Measurements from ENCODE around the gene SLC50A1. TPM values are rescaled to one million over a fixed set of nuclear protein-coding genes. Genes with fewer than 3 reads are reported as not detected.

SLC50A1 gene, protein sequence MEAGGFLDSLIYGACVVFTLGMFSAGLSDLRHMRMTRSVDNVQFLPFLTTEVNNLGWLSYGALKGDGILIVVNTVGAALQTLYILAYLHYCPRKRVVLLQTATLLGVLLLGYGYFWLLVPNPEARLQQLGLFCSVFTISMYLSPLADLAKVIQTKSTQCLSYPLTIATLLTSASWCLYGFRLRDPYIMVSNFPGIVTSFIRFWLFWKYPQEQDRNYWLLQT
- total RNA-seq (10 to 100 TPM; 28.4 to 41.4 (median 38.2) TPM), polyA plus RNA-seq (10 to 100 TPM; 60.1 to 73.8 (median 72.5) TPM)
- long read RNA-seq, donor 1, transcript SLC50A1-203 (6 exons, 1,300 nt), result major isoform, 5 of 10 reads
- long read RNA-seq, donor 1, partial matches to known transcripts, result 0 of 10 reads
- long read RNA-seq, donor 1, other reads (novel, unspliced or antisense), result 0 of 10 reads
- long read RNA-seq, donor 2, transcript SLC50A1-203 (6 exons, 1,300 nt), result major isoform, 5 of 11 reads
- long read RNA-seq, donor 2, partial matches to known transcripts, result 0 of 11 reads
- long read RNA-seq, donor 2, other reads (novel, unspliced or antisense), result 0 of 11 reads

GRCh38 chr1:155135415-155136028 lies at the start of gene SLC50A1:
Gene SLC50A1 (plus strand): TSS chr1:155135852. CDS start chr1:155135912, 60 bp downstream.
- WGBS, 5 donors, result 0 to 1% (median 0%) methylated on average over 37 to 52 of the region's 52 CpGs
- intact Hi-C loops (cut with DNase I; ENCODE audit: low total_unique reads), result no loop called here
- Histone ChIP-seq H3K27ac (peak within 1 kb of the TSS; percentile 94 to 98 (median 96)), H3K4me3 (peak within 1 kb of the TSS; percentile 55 to 92 (median 70)), H3K27me3 (replicated peaks in 1 of 7) (no peaks in the 10 kb centered on the region), H3K4me1 (peaks cover 33 to 71% (median 48%) of the 10 kb centered on the region in 6 donors), H3K36me3 (peaks cover 0 to 33% (median 0%) of the 10 kb centered on the region in 6 donors), H3K9me3 (no peaks in the 10 kb centered on the region)
- DNase-seq, result peak; percentile 99
- TF ChIP-seq POLR2AphosphoS5 (IDR thresholded peaks at IDR 0.05) (peak; percentile 95 to 96 (median 95)), POLR2A (IDR thresholded peaks at IDR 0.05) (peak; percentile 62 to 74 (median 68))
- TF ChIP-seq, protein P1, sequence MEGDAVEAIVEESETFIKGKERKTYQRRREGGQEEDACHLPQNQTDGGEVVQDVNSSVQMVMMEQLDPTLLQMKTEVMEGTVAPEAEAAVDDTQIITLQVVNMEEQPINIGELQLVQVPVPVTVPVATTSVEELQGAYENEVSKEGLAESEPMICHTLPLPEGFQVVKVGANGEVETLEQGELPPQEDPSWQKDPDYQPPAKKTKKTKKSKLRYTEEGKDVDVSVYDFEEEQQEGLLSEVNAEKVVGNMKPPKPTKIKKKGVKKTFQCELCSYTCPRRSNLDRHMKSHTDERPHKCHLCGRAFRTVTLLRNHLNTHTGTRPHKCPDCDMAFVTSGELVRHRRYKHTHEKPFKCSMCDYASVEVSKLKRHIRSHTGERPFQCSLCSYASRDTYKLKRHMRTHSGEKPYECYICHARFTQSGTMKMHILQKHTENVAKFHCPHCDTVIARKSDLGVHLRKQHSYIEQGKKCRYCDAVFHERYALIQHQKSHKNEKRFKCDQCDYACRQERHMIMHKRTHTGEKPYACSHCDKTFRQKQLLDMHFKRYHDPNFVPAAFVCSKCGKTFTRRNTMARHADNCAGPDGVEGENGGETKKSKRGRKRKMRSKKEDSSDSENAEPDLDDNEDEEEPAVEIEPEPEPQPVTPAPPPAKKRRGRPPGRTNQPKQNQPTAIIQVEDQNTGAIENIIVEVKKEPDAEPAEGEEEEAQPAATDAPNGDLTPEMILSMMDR (IDR thresholded peaks at IDR 0.05 in 8 of 11, conservative IDR thresholded peaks at IDR 0.05 in 3 of 11), result peak; percentile 40 to 83 (median 60)

DNA sequence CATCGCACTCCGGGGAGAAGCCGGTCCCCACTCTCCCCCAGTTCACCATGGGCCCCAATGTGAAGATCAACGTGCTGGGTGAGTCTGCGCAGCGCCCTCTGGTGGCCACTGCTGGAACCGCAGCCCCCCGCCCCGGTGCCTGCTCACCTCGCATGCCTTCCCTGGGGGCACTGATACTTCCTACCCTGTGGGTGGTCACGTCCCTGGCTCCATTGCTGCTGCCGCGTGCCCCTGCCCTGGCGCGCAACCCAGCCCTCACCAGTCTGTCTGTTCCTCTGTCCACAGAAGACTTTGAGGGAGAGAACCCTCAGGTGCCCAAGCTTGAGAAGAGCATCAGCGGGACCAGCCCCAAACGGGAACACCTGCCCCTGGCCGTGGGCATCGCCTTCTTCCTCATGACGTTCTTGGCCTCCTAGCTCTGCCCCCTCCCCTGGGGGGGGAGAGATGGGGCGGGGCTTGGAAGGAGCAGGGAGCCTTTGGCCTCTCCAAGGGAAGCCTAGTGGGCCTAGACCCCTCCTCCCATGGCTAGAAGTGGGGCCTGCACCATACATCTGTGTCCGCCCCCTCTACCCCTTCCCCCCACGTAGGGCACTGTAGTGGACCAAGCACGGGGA lies 49.4 kb upstream of the SLC50A1 start:
- H3K9me3 ChIP-seq, result no peaks in the 10 kb centered on the region
- peak; percentile 94 for DNase-seq
- intact Hi-C loops (cut with DNase I; ENCODE audit: low total_unique reads), result no loop called here
- TF ChIP-seq, protein P1 (IDR thresholded peaks at IDR 0.05 in 8 of 11, conservative IDR thresholded peaks at IDR 0.05 in 3 of 11), result peak; percentile 96 to 100 (median 98)
- TF ChIP-seq POLR2A (IDR thresholded peaks at IDR 0.05) (no peak), POLR2AphosphoS5 (IDR thresholded peaks at IDR 0.05) (peak in 2 of 3 donors; percentile 28 to 52)
- 12 to 25% (median 14%) methylated on average over 9 to 24 of the region's 24 CpGs for WGBS, 5 donors
- no peaks in the 10 kb centered on the region for H3K36me3 ChIP-seq
- H3K27ac ChIP-seq, result peak overlapping the region in 6 of 8 donors; percentile 85 to 95 (median 90)
- H3K4me3 ChIP-seq, result peak overlapping the region in 7 of 8 donors; percentile 71 to 91 (median 84)
- peaks cover 35 to 65% (median 53%) of the 10 kb centered on the region in 6 donors for H3K4me1 ChIP-seq
- peaks cover 16 to 38% (median 33%) of the 10 kb centered on the region in 7 donors for H3K27me3 ChIP-seq (replicated peaks in 1 of 7)

DNA sequence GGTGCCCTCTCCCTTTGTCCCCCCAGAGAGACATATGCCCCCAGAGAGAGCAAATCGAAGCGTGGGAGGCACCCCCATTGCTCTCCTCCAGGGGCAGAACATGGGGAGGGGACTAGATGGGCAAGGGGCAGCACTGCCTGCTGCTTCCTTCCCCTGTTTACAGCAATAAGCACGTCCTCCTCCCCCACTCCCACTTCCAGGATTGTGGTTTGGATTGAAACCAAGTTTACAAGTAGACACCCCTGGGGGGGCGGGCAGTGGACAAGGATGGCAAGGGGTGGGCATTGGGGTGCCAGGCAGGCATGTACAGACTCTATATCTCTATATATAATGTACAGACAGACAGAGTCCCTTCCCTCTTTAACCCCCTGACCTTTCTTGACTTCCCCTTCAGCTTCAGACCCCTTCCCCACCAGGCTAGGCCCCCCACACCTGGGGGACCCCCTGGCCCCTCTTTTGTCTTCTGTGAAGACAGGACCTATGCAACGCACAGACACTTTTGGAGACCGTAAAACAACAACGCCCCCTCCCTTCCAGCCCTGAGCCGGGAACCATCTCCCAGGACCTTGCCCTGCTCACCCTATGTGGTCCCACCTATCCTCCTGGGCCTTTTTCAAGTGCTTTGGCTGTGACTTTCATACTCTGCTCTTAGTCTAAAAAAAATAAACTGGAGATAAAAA lies 48.7 kb upstream of the SLC50A1 start:
- Histone ChIP-seq H3K4me3 (no peak overlapping the region), H3K36me3 (no peaks in the 10 kb centered on the region), H3K4me1 (peaks cover 28 to 63% (median 50%) of the 10 kb centered on the region in 6 donors), H3K27me3 (replicated peaks in 1 of 7) (peaks cover 13 to 36% (median 25%) of the 10 kb centered on the region in 7 donors), H3K9me3 (no peaks in the 10 kb centered on the region), H3K27ac (no peak overlapping the region)
- peak; percentile 75 for DNase-seq
- TF ChIP-seq, protein P1 (IDR thresholded peaks at IDR 0.05 in 8 of 11, conservative IDR thresholded peaks at IDR 0.05 in 3 of 11), result peak in 2 of 11 experiments; percentile 14 to 32
- no peak for TF ChIP-seq POLR2A (IDR thresholded peaks at IDR 0.05)
- no peak for TF ChIP-seq POLR2AphosphoS5 (IDR thresholded peaks at IDR 0.05)
- intact Hi-C loops (cut with DNase I; ENCODE audit: low total_unique reads), result no loop called here
- WGBS, 5 donors, result 37 to 63% (median 49%) methylated on average over 7 to 8 of the region's 8 CpGs
